Measurements from ENCODE around the gene CMTM4. TPM values are rescaled to one million over a fixed set of nuclear protein-coding genes. Genes with fewer than 3 reads are reported as not detected.

CMTM4 gene
- total and polyA plus RNA-seq, 2 of the 8 experiments (the other 6 are each of a cell fraction or from before 2014, with no cell fraction given) = 35.3 to 51.7 TPM

DNA sequence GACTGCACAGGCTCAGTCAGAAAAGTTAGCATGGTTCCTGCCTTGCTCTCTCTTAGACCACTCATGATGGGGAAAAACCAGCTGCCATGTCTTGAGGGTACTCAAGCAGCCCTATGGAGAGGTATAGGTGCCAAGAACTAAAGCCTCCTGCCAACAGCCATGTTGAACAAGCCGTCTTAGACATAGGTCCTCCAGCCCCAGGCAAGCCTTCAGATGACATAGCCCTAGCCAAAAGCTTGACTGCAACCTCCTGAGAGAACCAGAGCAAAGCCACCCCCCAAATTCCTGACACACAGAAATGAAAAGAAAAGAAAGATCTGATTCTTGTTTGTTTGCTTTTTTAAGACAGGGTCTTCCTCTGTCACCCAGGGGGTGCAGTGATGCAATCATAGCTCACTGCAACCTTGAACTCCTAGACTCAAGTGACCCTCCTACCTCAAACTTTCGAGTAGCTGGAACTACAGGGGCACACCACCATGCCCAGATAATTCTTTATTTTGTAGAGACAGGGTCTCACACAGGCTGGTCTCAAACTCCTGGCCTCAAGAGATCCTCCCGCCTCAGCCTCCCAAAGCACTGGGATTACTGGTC is 55.7 kb downstream of the CMTM4 start:
- CTCF ChIA-PET (ENCODE audit: partially characterized antibody) = interaction anchor here (0.6 to 7.3 kb wide), 9 partner anchors 8 to 151 kb away, joined by 3 to 42 read pairs (median 4); no protein-coding TSS in a partner anchor

More for the DNA sequence above, 55.7 kb downstream of the CMTM4 start:
- Histone ChIP-seq H4K5ac (ENCODE audit: insufficient read length, low read depth, low read length) (no peak overlapping the region), H3K27ac (ENCODE audit: low read depth, low read length) (no peak overlapping the region), H2BK120ac (replicated peaks; ENCODE audit: low read depth, low read length) (no peak overlapping the region), H3K14ac (ENCODE audit: insufficient read length) (no peak overlapping the region), H3K36me3 (ENCODE audit: control insufficient read depth in 2 of 4, insufficient read depth in 4 of 4, low read length in 3 of 4) (peaks cover 0 to 8% (median 0%) of the 10 kb centered on the region in 4 experiments; a peak in 1 of 8 replicates), H4K91ac (replicated peaks; ENCODE audit: insufficient read length, low read length) (no peak overlapping the region), H2BK15ac (ENCODE audit: low read length) (no peak overlapping the region), H3K79me1 (ENCODE audit: low read depth, low read length) (no peaks in the 10 kb centered on the region; the same call in 1 of the 2 replicates), H3K4ac (replicated peaks; ENCODE audit: insufficient read length, low read depth, low read length) (no peak overlapping the region), H2BK12ac (ENCODE audit: low read depth, low read length) (no peak overlapping the region), H3K4me1 (replicated peaks in 1 of 4; ENCODE audit: control insufficient read depth in 3 of 4, insufficient read depth in 4 of 4, low read length in 3 of 4) (peaks cover 0 to 6% (median 2%) of the 10 kb centered on the region in 4 experiments; a peak in 2 of 7 replicates), H2AFZ (ENCODE audit: low read length) (no peak overlapping the region), H3K4me2 (ENCODE audit: insufficient read depth in 1 of 2, low read depth in 2 of 2, low read length in 2 of 2) (no peak overlapping the region), H3K23me2 (ENCODE audit: low read depth, low read length) (no peaks in the 10 kb centered on the region), H3K9ac (replicated peaks in 1 of 4; ENCODE audit: extremely low read depth in 1 of 4, low read depth in 3 of 4, low read length in 3 of 4) (no peak overlapping the region), H3K23ac (ENCODE audit: insufficient read length) (no peak overlapping the region), H2AK5ac (ENCODE audit: low read depth, low read length) (no peak overlapping the region), H3K56ac (replicated peaks; ENCODE audit: insufficient read length, low read depth, low read length) (no peak overlapping the region), H2BK5ac (ENCODE audit: low read depth, low read length) (no peak overlapping the region), H3K79me2 (ENCODE audit: control insufficient read depth in 1 of 2, insufficient read depth in 2 of 2, low read length in 2 of 2) (peaks cover 0 to 19% of the 10 kb centered on the region in 2 experiments; a peak in 2 of 4 replicates), H3K9me3 (ENCODE audit: insufficient read depth in 2 of 2, low read depth in 1 of 2, low read length in 1 of 2) (no peaks in the 10 kb centered on the region), H4K8ac (ENCODE audit: extremely low read depth, insufficient read depth, low read length) (no peak overlapping the region), H3K27me3 (replicated peaks in 1 of 4; ENCODE audit: control insufficient read depth in 3 of 4, extremely low read depth in 1 of 4, insufficient read depth in 3 of 4, low read length in 3 of 4) (no peaks in the 10 kb centered on the region), H4K20me1 (replicated peaks in 1 of 2; ENCODE audit: control insufficient read depth in 1 of 2, insufficient read depth in 2 of 2, low read length in 2 of 2) (peaks cover 0 to 3% of the 10 kb centered on the region in 2 experiments), H3K4me3 (ENCODE audit: extremely low read depth in 1 of 4, insufficient read depth in 2 of 4, low read depth in 3 of 4, low read length in 4 of 4) (no peak overlapping the region), H2BK20ac (ENCODE audit: low read length) (no peak overlapping the region), H3K18ac (ENCODE audit: extremely low read depth, low read length) (no peak overlapping the region)
- FAIRE-seq (no peak), DNase-seq (ENCODE audit: low read depth in 1 of 2, low spot score in 2 of 2) (no peak)
- WGBS, 2 experiments (ENCODE audit: extremely low coverage in 1 of 2, insufficient coverage in 1 of 2, insufficient read length in 1 of 2, insufficient replicate concordance in 2 of 2, low coverage in 1 of 2, low lambda C conversion rate in 2 of 2, missing lambda C conversion rate in 1 of 2) = 89% methylated on average over 3 of the region's 3 CpGs; no CpG with 5 or more reads in 1 of the 2 experiments
- POLR2A ChIA-PET (ENCODE audit: partially characterized antibody) = no interaction called here
- TF ChIP-seq GABPA (IDR thresholded peaks at IDR 0.05; ENCODE audit: borderline replicate concordance, insufficient read depth, low read length) (no peak), MAFK (IDR thresholded peaks at IDR 0.05; ENCODE audit: low read depth, low read length) (no peak), KDM4A (IDR thresholded peaks at IDR 0.05; ENCODE audit: low read depth, low read length, severe bottlenecking) (no peak), BCL11A (IDR thresholded peaks at IDR 0.05; ENCODE audit: low read depth in 2 of 2, low read length in 2 of 2) (no peak), EGR1 (IDR thresholded peaks at IDR 0.05; ENCODE audit: borderline replicate concordance, low read depth, low read length) (no peak), POU5F1 (IDR thresholded peaks at IDR 0.05; ENCODE audit: low read depth, low read length) (no peak), SIRT6 (IDR thresholded peaks at IDR 0.05; ENCODE audit: low read length) (no peak), SP2 (IDR thresholded peaks at IDR 0.05; ENCODE audit: low read length) (no peak), CBX8 (IDR thresholded peaks at IDR 0.05; ENCODE audit: borderline replicate concordance, low read depth, low read length) (no peak), RXRA (IDR thresholded peaks at IDR 0.05; ENCODE audit: insufficient read depth, low read depth, low read length) (no peak), FOSL1 (IDR thresholded peaks at IDR 0.05; ENCODE audit: insufficient read depth, low read depth, low read length) (no peak)
- TF ChIP-seq, protein P1, sequence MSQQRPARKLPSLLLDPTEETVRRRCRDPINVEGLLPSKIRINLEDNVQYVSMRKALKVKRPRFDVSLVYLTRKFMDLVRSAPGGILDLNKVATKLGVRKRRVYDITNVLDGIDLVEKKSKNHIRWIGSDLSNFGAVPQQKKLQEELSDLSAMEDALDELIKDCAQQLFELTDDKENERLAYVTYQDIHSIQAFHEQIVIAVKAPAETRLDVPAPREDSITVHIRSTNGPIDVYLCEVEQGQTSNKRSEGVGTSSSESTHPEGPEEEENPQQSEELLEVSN (IDR thresholded peaks at IDR 0.05) = no peak

Data from H1 (cell line).